ENCODE data around the gene PCGF5.
A peak's percentile ranks its signal among the peaks of the same experiment; 100 is the strongest.

The PCGF5 gene

GRCh38 chr10:91197127-91197526 is 23.3 kb upstream of the PCGF5 start:
- no peak for DNase-seq (ENCODE audit: extremely low spot score)
- ChIA-PET CTCF (interaction anchor here (1.4 kb wide), 1 partner anchor 190 kb away, joined by 4 read pairs; no protein-coding TSS in a partner anchor), POLR2A (no interaction called here)
- no peak for TF ChIP-seq CTCF (IDR thresholded peaks at IDR 0.05; ENCODE audit: control extremely low read depth, extremely low read depth, low read depth, missing control alignments)

GRCh38 chr10:91198781-91199180 is 21.7 kb upstream of the PCGF5 start:
- ChIA-PET CTCF (interaction anchor here (1.0 kb wide), 1 partner anchor 33 kb away, joined by 3 read pairs; no protein-coding TSS in a partner anchor), POLR2A (no interaction called here)
- no peak for TF ChIP-seq CTCF (IDR thresholded peaks at IDR 0.05; ENCODE audit: control extremely low read depth, extremely low read depth, low read depth, missing control alignments)
- DNase-seq (ENCODE audit: extremely low spot score) = peak; percentile 47

GRCh38 chr10:91200314-91201212 is 19.9 kb upstream of the PCGF5 start:
- DNase-seq (ENCODE audit: extremely low spot score) = no peak
- ChIA-PET CTCF (interaction anchor here (0.9 to 2.5 kb wide), 8 partner anchors 10 to 281 kb away, joined by 3 to 15 read pairs (median 3); no protein-coding TSS in a partner anchor), POLR2A (no interaction called here)
- TF ChIP-seq CTCF (IDR thresholded peaks at IDR 0.05; ENCODE audit: control extremely low read depth, extremely low read depth, low read depth, missing control alignments) = no peak

- no peak for TF ChIP-seq CTCF (IDR thresholded peaks at IDR 0.05; ENCODE audit: control extremely low read depth, extremely low read depth, low read depth, missing control alignments)
- POLR2A ChIA-PET = interaction anchor here (0.5 kb wide), 1 partner anchor 8 kb away, joined by 3 read pairs; no protein-coding TSS in a partner anchor
- no peak for DNase-seq (ENCODE audit: extremely low spot score)
- CTCF ChIA-PET = interaction anchor here (0.6 to 2.5 kb wide), 11 partner anchors 9 to 290 kb away, joined by 3 to 15 read pairs (median 3); no protein-coding TSS in a partner anchor
Measured at GRCh38 chr10:91201213-91201996, 19.1 kb upstream of the PCGF5 start.

GRCh38 chr10:91206427-91206826 is 14.0 kb upstream of the PCGF5 start:
- ChIA-PET CTCF (interaction anchor here (1.3 to 1.7 kb wide), 3 partner anchors 12 to 44 kb away, joined by 4 to 5 read pairs (median 4); partner anchors contain the start of gene PCGF5), POLR2A (no interaction called here)
- DNase-seq (ENCODE audit: extremely low spot score) = no peak
- no peak for TF ChIP-seq CTCF (IDR thresholded peaks at IDR 0.05; ENCODE audit: control extremely low read depth, extremely low read depth, low read depth, missing control alignments)

- POLR2A ChIA-PET = no interaction called here
- no peak for DNase-seq (ENCODE audit: extremely low spot score)
- CTCF ChIA-PET = interaction anchor here (1.6 kb wide), 1 partner anchor 11 kb away, joined by 4 read pairs; no protein-coding TSS in a partner anchor
- TF ChIP-seq CTCF (IDR thresholded peaks at IDR 0.05; ENCODE audit: control extremely low read depth, extremely low read depth, low read depth, missing control alignments) = no peak
Measured at GRCh38 chr10:91206837-91207474, 13.5 kb upstream of the PCGF5 start.

All from GM10248 (cell line).